GM12892 (cell line): ENCODE results near the gene SGSH.

Experiments
- POLR2A ChIP-seq: IDR thresholded peaks from 2 replicates; pipeline ENCODE4 v1.6.1; 2011; ENCODE audit warnings: low read depth, low read length, control low read depth
- POLR2AphosphoS5 ChIP-seq: IDR thresholded peaks from 2 replicates; pipeline ENCODE4 v1.6.1; 2011; ENCODE audit warnings: low read depth, low read length, control low read depth
- TAF1 ChIP-seq: IDR thresholded peaks from 2 replicates; pipeline ENCODE4 v1.6.1; 2011; ENCODE audit warnings: low read depth, mild to moderate bottlenecking, control low read depth, low read length, borderline replicate concordance

- TF ChIP-seq POLR2A (no peak), TAF1 (no peak), POLR2AphosphoS5 (no peak)
Measured at GRCh38 chr17:80171681-80172080, 48.5 kb downstream of the SGSH start.
